DOHH2 (cell line): Measurements from ENCODE around the gene DPEP3.

Experiments used
- EZH2phosphoT487 ChIP-seq: fragments of 200-600 bp; sonication (generic); IDR thresholded peaks from 2 replicates; pipeline ENCODE4 v1.6.1; 2017; ENCODE audit warnings: borderline replicate concordance, mild to moderate bottlenecking, antibody characterized with exemption, low read length, moderate library complexity, mixed read lengths
- TF ChIP-seq, protein P1 (sequence below): fragments of 200-600 bp; sonication (generic); IDR thresholded peaks from one replicate; pipeline ENCODE4 v1.5.1; 2014; ENCODE audit warnings: antibody characterized with exemption, mild to moderate bottlenecking, low read depth, low read length; ENCODE audit not compliant: poor library complexity, severe bottlenecking

DNA sequence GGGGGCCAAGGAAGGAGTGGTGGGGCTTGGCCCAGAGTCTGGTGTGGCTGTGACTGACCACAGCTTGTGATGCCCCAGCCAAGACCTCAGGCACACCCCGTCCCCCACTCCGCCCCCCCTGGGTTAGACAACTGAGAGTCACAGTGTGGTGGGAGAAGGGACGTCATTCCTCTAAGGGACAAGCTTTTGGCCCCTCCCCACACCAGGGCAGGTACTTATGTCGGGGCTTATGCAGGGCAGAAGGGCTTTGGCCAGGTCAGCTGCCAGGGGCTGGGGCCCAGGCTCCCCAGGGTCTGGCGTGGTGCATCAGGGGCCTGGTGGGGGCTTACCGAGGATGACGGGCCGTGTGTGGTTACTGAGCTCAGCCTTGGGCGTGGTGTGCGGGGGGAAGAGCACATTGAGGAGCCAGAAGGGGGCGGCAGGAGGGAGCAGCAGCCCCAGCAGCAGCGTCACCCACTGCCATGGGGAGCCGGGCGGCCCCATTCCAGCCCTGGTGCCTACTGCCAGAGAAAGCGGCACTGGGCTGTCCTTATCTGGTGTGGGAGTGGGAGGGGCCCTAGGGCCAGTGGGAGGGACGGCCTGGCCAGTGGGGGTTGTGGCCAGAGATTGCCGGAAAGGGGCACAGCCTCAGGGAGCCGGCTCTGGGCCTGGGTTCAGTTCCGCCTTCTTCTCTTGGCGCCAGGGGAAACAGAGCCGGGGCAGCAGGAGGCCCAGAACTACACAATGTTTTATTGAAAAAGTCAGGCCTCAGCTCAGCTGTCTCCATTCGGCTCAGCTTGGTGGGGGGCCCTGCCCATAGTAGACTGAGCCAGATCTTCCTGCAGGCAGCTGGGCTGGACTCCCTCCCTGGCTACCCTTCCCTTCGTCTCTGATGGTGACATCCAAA is 36.4 kb downstream of the DPEP3 start, which contains the start of gene LCAT:
- TF ChIP-seq, protein P1, sequence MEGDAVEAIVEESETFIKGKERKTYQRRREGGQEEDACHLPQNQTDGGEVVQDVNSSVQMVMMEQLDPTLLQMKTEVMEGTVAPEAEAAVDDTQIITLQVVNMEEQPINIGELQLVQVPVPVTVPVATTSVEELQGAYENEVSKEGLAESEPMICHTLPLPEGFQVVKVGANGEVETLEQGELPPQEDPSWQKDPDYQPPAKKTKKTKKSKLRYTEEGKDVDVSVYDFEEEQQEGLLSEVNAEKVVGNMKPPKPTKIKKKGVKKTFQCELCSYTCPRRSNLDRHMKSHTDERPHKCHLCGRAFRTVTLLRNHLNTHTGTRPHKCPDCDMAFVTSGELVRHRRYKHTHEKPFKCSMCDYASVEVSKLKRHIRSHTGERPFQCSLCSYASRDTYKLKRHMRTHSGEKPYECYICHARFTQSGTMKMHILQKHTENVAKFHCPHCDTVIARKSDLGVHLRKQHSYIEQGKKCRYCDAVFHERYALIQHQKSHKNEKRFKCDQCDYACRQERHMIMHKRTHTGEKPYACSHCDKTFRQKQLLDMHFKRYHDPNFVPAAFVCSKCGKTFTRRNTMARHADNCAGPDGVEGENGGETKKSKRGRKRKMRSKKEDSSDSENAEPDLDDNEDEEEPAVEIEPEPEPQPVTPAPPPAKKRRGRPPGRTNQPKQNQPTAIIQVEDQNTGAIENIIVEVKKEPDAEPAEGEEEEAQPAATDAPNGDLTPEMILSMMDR: no peak
- TF ChIP-seq EZH2phosphoT487: no peak
